Epithelial cell of proximal tubule (primary cell): ENCODE results near the gene CDPF1. TPM values are rescaled to one million over a fixed set of nuclear protein-coding genes. Genes with fewer than 3 reads are reported as not detected.

ENCODE experiments used
- DNase-seq: peaks from one replicate; pipeline ENCODE4 v3.0.0-alpha.2; 2011; ENCODE audit warnings: low read depth
- H3K4me3 ChIP-seq: 2 replicates; pipeline ENCODE4 v1.5.1; 2011; ENCODE audit warnings: low read depth, mild to moderate bottlenecking, low read length
- total RNA-seq: library from RNA; depleted of rRNA; stranded (reverse); fragments of >200 nt; gene quantifications from 2 replicates; pipeline ENCODE4 v1.2.3, GENCODE V29; 2015
- TF ChIP-seq, protein P1 (sequence below): conservative IDR thresholded peaks from 2 replicates; pipeline ENCODE4 v1.5.1; 2012; ENCODE audit warnings: low read depth, mild to moderate bottlenecking, low read length

Gene CDPF1
- total RNA-seq, 1 donor from 2014 or later: 7.0 TPM

- no peak for DNase-seq
- TF ChIP-seq, protein P1, sequence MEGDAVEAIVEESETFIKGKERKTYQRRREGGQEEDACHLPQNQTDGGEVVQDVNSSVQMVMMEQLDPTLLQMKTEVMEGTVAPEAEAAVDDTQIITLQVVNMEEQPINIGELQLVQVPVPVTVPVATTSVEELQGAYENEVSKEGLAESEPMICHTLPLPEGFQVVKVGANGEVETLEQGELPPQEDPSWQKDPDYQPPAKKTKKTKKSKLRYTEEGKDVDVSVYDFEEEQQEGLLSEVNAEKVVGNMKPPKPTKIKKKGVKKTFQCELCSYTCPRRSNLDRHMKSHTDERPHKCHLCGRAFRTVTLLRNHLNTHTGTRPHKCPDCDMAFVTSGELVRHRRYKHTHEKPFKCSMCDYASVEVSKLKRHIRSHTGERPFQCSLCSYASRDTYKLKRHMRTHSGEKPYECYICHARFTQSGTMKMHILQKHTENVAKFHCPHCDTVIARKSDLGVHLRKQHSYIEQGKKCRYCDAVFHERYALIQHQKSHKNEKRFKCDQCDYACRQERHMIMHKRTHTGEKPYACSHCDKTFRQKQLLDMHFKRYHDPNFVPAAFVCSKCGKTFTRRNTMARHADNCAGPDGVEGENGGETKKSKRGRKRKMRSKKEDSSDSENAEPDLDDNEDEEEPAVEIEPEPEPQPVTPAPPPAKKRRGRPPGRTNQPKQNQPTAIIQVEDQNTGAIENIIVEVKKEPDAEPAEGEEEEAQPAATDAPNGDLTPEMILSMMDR: no peak
These were observed 9.2 kb downstream of the CDPF1 start for GRCh38 chr22:46240907-46241306.

GRCh38 chr22:46240506-46240905 is 9.6 kb downstream of the CDPF1 start:
- TF ChIP-seq, protein P1: no peak
- no peak overlapping the region for H3K4me3 ChIP-seq
- no peak for DNase-seq

More at GRCh38 chr22:46240907-46241306, 9.2 kb downstream of the CDPF1 start:
- no peak overlapping the region for H3K4me3 ChIP-seq

- no peak overlapping the region for H3K4me3 ChIP-seq
- DNase-seq: no peak
- TF ChIP-seq, protein P1: no peak
These were observed 10.0 kb downstream of the CDPF1 start for GRCh38 chr22:46240073-46240472.

GRCh38 chr22:46239261-46240048 is 10.6 kb downstream of the CDPF1 start:
- no peak for DNase-seq
- H3K4me3 ChIP-seq: no peak overlapping the region
- TF ChIP-seq, protein P1: no peak

GRCh38 chr22:46238541-46238940 is 11.6 kb downstream of the CDPF1 start:
- no peak overlapping the region for H3K4me3 ChIP-seq
- DNase-seq: no peak
- TF ChIP-seq, protein P1: no peak

GRCh38 chr22:46237453-46238124 is 12.5 kb downstream of the CDPF1 start:
- no peak for DNase-seq
- TF ChIP-seq, protein P1: no peak

GRCh38 chr22:46234969-46235368 is 15.1 kb downstream of the CDPF1 start:
- no peak overlapping the region for H3K4me3 ChIP-seq
- DNase-seq: no peak
- TF ChIP-seq, protein P1: no peak

More at GRCh38 chr22:46237453-46238124, 12.5 kb downstream of the CDPF1 start:
- H3K4me3 ChIP-seq: no peak overlapping the region
